Testis (tissue), 2 donors: ENCODE data around the gene ZSCAN30.

Experiments used
- POLR2A ChIP-seq: fragments of 450-650 bp; IDR thresholded peaks from one replicate; pipeline ENCODE4 v1.6.1; 2017; ENCODE audit warnings: antibody characterized with exemption, mild to moderate bottlenecking, moderate library complexity
- TF ChIP-seq, protein P1 (sequence below), 3 experiments: fragments of 450-650 bp in 2 of 3; fragments of 200-600 bp in 1 of 3; sonication (generic) in 1 of 3; IDR thresholded peaks; one replicate each; pipeline ENCODE4 v1.5.1; 2016 to 2019; ENCODE audit warnings: antibody characterized with exemption in 3 of 3, mild to moderate bottlenecking in 2 of 3, moderate library complexity in 1 of 3

DNA sequence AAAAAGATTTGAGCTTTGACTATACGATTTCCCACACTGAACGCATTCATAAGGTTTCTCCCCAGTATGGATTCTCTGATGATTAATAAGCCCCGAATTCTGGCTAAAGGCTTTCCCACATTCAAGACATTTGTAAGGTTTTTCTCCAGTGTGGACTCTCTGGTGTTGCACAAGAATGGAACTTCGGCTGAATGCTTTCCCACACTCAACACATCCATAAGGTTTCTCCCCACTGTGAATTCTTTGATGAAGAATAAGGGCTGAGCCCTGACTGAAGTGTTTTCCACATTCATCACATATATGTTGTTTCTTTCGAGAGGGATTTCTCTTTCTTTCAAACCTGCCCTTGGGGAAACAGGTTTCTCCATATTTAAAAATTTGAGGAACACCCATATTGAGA is 47.3 kb upstream of the ZSCAN30 start:
- TF ChIP-seq POLR2A: no peak
- TF ChIP-seq, protein P1, sequence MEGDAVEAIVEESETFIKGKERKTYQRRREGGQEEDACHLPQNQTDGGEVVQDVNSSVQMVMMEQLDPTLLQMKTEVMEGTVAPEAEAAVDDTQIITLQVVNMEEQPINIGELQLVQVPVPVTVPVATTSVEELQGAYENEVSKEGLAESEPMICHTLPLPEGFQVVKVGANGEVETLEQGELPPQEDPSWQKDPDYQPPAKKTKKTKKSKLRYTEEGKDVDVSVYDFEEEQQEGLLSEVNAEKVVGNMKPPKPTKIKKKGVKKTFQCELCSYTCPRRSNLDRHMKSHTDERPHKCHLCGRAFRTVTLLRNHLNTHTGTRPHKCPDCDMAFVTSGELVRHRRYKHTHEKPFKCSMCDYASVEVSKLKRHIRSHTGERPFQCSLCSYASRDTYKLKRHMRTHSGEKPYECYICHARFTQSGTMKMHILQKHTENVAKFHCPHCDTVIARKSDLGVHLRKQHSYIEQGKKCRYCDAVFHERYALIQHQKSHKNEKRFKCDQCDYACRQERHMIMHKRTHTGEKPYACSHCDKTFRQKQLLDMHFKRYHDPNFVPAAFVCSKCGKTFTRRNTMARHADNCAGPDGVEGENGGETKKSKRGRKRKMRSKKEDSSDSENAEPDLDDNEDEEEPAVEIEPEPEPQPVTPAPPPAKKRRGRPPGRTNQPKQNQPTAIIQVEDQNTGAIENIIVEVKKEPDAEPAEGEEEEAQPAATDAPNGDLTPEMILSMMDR (IDR thresholded peaks at IDR 0.05): no peak
